Measurements from ENCODE around the gene TNRC6A.
"Not testable (repeated sequence)": the region's sequence is repeated elsewhere in the genome, so short reads cannot be mapped to it uniquely, and the experiment has no call there.

TNRC6A gene

GRCh38 chr16:24758373-24758772, 28.9 kb downstream of the TNRC6A start:
- DNase-seq (ENCODE audit: low spot score): no peak

GRCh38 chr16:24759006-24759405, 29.6 kb downstream of the TNRC6A start:
- DNase-seq (ENCODE audit: low spot score): no peak

GRCh38 chr16:24761526-24761925, 32.1 kb downstream of the TNRC6A start:
- DNase-seq (ENCODE audit: low spot score): no peak

GRCh38 chr16:24764916-24765315, 35.5 kb downstream of the TNRC6A start:
- DNase-seq (ENCODE audit: low spot score): no peak

GRCh38 chr16:24766057-24766456, 36.6 kb downstream of the TNRC6A start:
- no peak for DNase-seq (ENCODE audit: low spot score)

- DNase-seq (ENCODE audit: low spot score): no peak
These were observed 40.4 kb downstream of the TNRC6A start for GRCh38 chr16:24769806-24770205.

- DNase-seq (ENCODE audit: low spot score): no peak
These were observed 41.8 kb downstream of the TNRC6A start for GRCh38 chr16:24771132-24771778.

- no peak for DNase-seq (ENCODE audit: low spot score)
These were observed 42.3 kb downstream of the TNRC6A start for GRCh38 chr16:24771779-24772157.

GRCh38 chr16:24773771-24774427, 44.4 kb downstream of the TNRC6A start:
- DNase-seq (ENCODE audit: low spot score): no peak

- no peak for DNase-seq (ENCODE audit: low spot score)
These were observed 45.1 kb downstream of the TNRC6A start for GRCh38 chr16:24774510-24774909.

- DNase-seq (ENCODE audit: low spot score): no peak
These were observed 46.0 kb downstream of the TNRC6A start for GRCh38 chr16:24775455-24775854.

- peak; percentile 50 for DNase-seq (ENCODE audit: low spot score)
These were observed 47.2 kb downstream of the TNRC6A start for GRCh38 chr16:24776501-24777220.

- no peak for DNase-seq (ENCODE audit: low spot score)
These were observed 49.2 kb downstream of the TNRC6A start for GRCh38 chr16:24778671-24779070.

GRCh38 chr16:24781256-24781655, 51.8 kb downstream of the TNRC6A start:
- no peak for DNase-seq (ENCODE audit: low spot score)

- no peak for DNase-seq (ENCODE audit: low spot score)
These were observed 54.7 kb downstream of the TNRC6A start for GRCh38 chr16:24784121-24784520.

GRCh38 chr16:24789881-24790280, 60.4 kb downstream of the TNRC6A start:
- DNase-seq (ENCODE audit: low spot score): no peak

- no peak for DNase-seq (ENCODE audit: low spot score)
These were observed 71.1 kb downstream of the TNRC6A start for GRCh38 chr16:24800586-24800985.

- DNase-seq (ENCODE audit: low spot score): no peak
These were observed 72.4 kb downstream of the TNRC6A start for GRCh38 chr16:24801761-24802302.

GRCh38 chr16:24805484-24805883, 76.0 kb downstream of the TNRC6A start:
- no peak for DNase-seq (ENCODE audit: low spot score)

- no peak for DNase-seq (ENCODE audit: low spot score)
These were observed 77.8 kb downstream of the TNRC6A start for GRCh38 chr16:24807301-24807700.

- no peak for DNase-seq (ENCODE audit: low spot score)
These were observed 81.7 kb downstream of the TNRC6A start for GRCh38 chr16:24810951-24811843.

- DNase-seq (ENCODE audit: low spot score): not testable (repeated sequence)
These were observed 83.4 kb downstream of the TNRC6A start for GRCh38 chr16:24812813-24813212.

Measured in Ammon's horn (tissue), 1 donor.